SK-N-MC (cell line): ENCODE results near the gene MTR.
A peak's percentile ranks its signal among the peaks of the same experiment; 100 is the strongest.

Source experiments
- DNase-seq: peaks from one replicate; pipeline ENCODE4 v3.0.0-alpha.2; 2011; ENCODE audit warnings: low read depth, low spot score
- H3K27ac ChIP-seq: fragments of 200-600 bp; sonication (generic); 2 replicates; pipeline ENCODE4 v1.5.1; 2016; ENCODE audit warnings: mixed run types
- H3K36me3 ChIP-seq: fragments of 200-600 bp; sonication (generic); 2 replicates; pipeline ENCODE4 v1.6.1; 2017; ENCODE audit warnings: antibody characterized with exemption, low read length, mixed read lengths; ENCODE audit not compliant: insufficient read depth
- H3K4me3 ChIP-seq: fragments of 200-600 bp; sonication (generic); 2 replicates; pipeline ENCODE4 v1.5.1; 2016
- H3K9ac ChIP-seq: fragments of 200-600 bp; sonication (generic); 2 replicates; pipeline ENCODE4 v1.8.0; 2017; ENCODE audit warnings: mixed run types, mixed read lengths; ENCODE audit not compliant: insufficient read length
- H3K9me3 ChIP-seq: fragments of 200-600 bp; sonication (generic); 2 replicates; pipeline ENCODE4 v1.6.1; 2017; ENCODE audit warnings: low read depth, mild to moderate bottlenecking, antibody characterized with exemption, low read length, moderate library complexity, mixed read lengths
- EZH2 ChIP-seq: fragments of 200-600 bp; sonication (generic); IDR thresholded peaks from one replicate; pipeline ENCODE4 v1.6.1; 2017; ENCODE audit warnings: antibody characterized with exemption
- FOXP2 ChIP-seq: optimal IDR thresholded peaks from 2 replicates; pipeline ENCODE3; 2011; ENCODE audit warnings: mild to moderate bottlenecking, moderate library complexity; ENCODE audit not compliant: insufficient read depth; ENCODE audit errors: extremely low read length, control extremely low read depth
- POLR2AphosphoS5 ChIP-seq: IDR thresholded peaks from 2 replicates; pipeline ENCODE4 v1.6.1; 2012; ENCODE audit warnings: mild to moderate bottlenecking, low read depth, low read length, borderline replicate concordance

The MTR gene

GRCh38 chr1:236830560-236830959 lies 35.5 kb downstream of the MTR start:
- H3K9me3 ChIP-seq, result no peaks in the 10 kb centered on the region
- no peak overlapping the region for H3K4me3 ChIP-seq
- peaks cover 82% of the 10 kb centered on the region for H3K36me3 ChIP-seq

GRCh38 chr1:236833575-236833974 lies 38.5 kb downstream of the MTR start:
- peaks cover 90% of the 10 kb centered on the region for H3K36me3 ChIP-seq
- no peak overlapping the region for H3K27ac ChIP-seq
- no peak for DNase-seq
- no peak overlapping the region for H3K9ac ChIP-seq
- no peaks in the 10 kb centered on the region for H3K9me3 ChIP-seq
- no peak overlapping the region for H3K4me3 ChIP-seq
- no peak for TF ChIP-seq FOXP2
- TF ChIP-seq POLR2AphosphoS5, result no peak
- TF ChIP-seq EZH2, result no peak

More at GRCh38 chr1:236830560-236830959, 35.5 kb downstream of the MTR start:
- H3K27ac ChIP-seq, result no peak overlapping the region
- DNase-seq, result no peak
- H3K9ac ChIP-seq, result no peak overlapping the region
- TF ChIP-seq POLR2AphosphoS5, result no peak
- no peak for TF ChIP-seq FOXP2
- no peak for TF ChIP-seq EZH2

GRCh38 chr1:236834876-236835275 lies 39.8 kb downstream of the MTR start:
- TF ChIP-seq FOXP2 (no peak), EZH2 (no peak), POLR2AphosphoS5 (no peak)
- H3K27ac ChIP-seq, result no peak overlapping the region
- no peak overlapping the region for H3K9ac ChIP-seq
- no peaks in the 10 kb centered on the region for H3K9me3 ChIP-seq
- DNase-seq, result no peak
- no peak overlapping the region for H3K4me3 ChIP-seq
- peaks cover 91% of the 10 kb centered on the region for H3K36me3 ChIP-seq

- no peaks in the 10 kb centered on the region for H3K9me3 ChIP-seq
- no peak overlapping the region for H3K4me3 ChIP-seq
- TF ChIP-seq FOXP2 (no peak), POLR2AphosphoS5 (no peak)
- peaks cover 93% of the 10 kb centered on the region for H3K36me3 ChIP-seq
- DNase-seq, result no peak
- H3K9ac ChIP-seq, result no peak overlapping the region
- peak overlapping the region; percentile 44; the same call in 1 of the 2 replicates for H3K27ac ChIP-seq
Observed at GRCh38 chr1:236835491-236835890, 40.4 kb downstream of the MTR start.

GRCh38 chr1:236836157-236836556 lies 41.1 kb downstream of the MTR start:
- TF ChIP-seq POLR2AphosphoS5, result no peak
- no peak for TF ChIP-seq EZH2
- TF ChIP-seq FOXP2, result no peak
- Histone ChIP-seq H3K4me3 (no peak overlapping the region), H3K9me3 (no peaks in the 10 kb centered on the region), H3K9ac (no peak overlapping the region), H3K27ac (peak overlapping the region; percentile 44), H3K36me3 (peaks cover 93% of the 10 kb centered on the region)
- DNase-seq, result no peak

GRCh38 chr1:236837115-236837514 lies 42.0 kb downstream of the MTR start:
- no peak for TF ChIP-seq EZH2
- no peak for TF ChIP-seq FOXP2
- no peak for TF ChIP-seq POLR2AphosphoS5
- no peak overlapping the region for H3K27ac ChIP-seq

GRCh38 chr1:236837897-236838296 lies 42.8 kb downstream of the MTR start:
- no peak overlapping the region for H3K27ac ChIP-seq
- H3K9ac ChIP-seq, result no peak overlapping the region
- no peaks in the 10 kb centered on the region for H3K9me3 ChIP-seq
- TF ChIP-seq EZH2 (no peak), POLR2AphosphoS5 (no peak), FOXP2 (no peak)
- DNase-seq, result no peak
- H3K4me3 ChIP-seq, result no peak overlapping the region
- peaks cover 86% of the 10 kb centered on the region for H3K36me3 ChIP-seq

More at GRCh38 chr1:236837115-236837514, 42.0 kb downstream of the MTR start:
- no peak for DNase-seq
- Histone ChIP-seq H3K36me3 (peaks cover 90% of the 10 kb centered on the region), H3K9ac (no peak overlapping the region), H3K4me3 (no peak overlapping the region), H3K9me3 (no peaks in the 10 kb centered on the region)

GRCh38 chr1:236841341-236841740 lies 46.2 kb downstream of the MTR start:
- H3K4me3 ChIP-seq, result no peak overlapping the region
- TF ChIP-seq FOXP2 (no peak), EZH2 (no peak), POLR2AphosphoS5 (no peak)
- no peak for DNase-seq
- H3K9me3 ChIP-seq, result no peaks in the 10 kb centered on the region
- H3K36me3 ChIP-seq, result peaks cover 80% of the 10 kb centered on the region
- H3K9ac ChIP-seq, result no peak overlapping the region
- H3K27ac ChIP-seq, result no peak overlapping the region
